Glomerular visceral epithelial cell (primary cell): ENCODE data around the gene FFAR3.
"Not testable (repeated sequence)": the region's sequence is repeated elsewhere in the genome, so short reads cannot be mapped to it uniquely, and the experiment has no call there.

Experiments
- DNase-seq: peaks from one replicate; pipeline ENCODE4 v3.0.0-alpha.2; 2016; ENCODE audit errors: extremely low spot score

The FFAR3 gene

GRCh38 chr19:35351411-35352176 is 6.7 kb upstream of the FFAR3 start:
- DNase-seq, result no peak

GRCh38 chr19:35352177-35352447 is 6.1 kb upstream of the FFAR3 start:
- no peak for DNase-seq

- DNase-seq, result peak; percentile 67
Observed at GRCh38 chr19:35352448-35353304, 5.6 kb upstream of the FFAR3 start.

GRCh38 chr19:35353635-35354034 is 4.6 kb upstream of the FFAR3 start:
- DNase-seq, result no peak

GRCh38 chr19:35354898-35355297 is 3.4 kb upstream of the FFAR3 start:
- DNase-seq, result no peak

- no peak for DNase-seq
Observed at GRCh38 chr19:35355791-35356460, 2.3 kb upstream of the FFAR3 start.

- not testable (repeated sequence) for DNase-seq
Observed at GRCh38 chr19:35358834-35359233, 574 bp downstream of the FFAR3 start.

GRCh38 chr19:35359395-35359794 is 1.1 kb downstream of the FFAR3 start:
- not testable (repeated sequence) for DNase-seq

- not testable (repeated sequence) for DNase-seq
Observed at GRCh38 chr19:35360081-35360480, 1.8 kb downstream of the FFAR3 start.

- DNase-seq, result no peak
Observed at GRCh38 chr19:35360880-35361420, 2.7 kb downstream of the FFAR3 start.

- no peak for DNase-seq
Observed at GRCh38 chr19:35362261-35363000, 4.2 kb downstream of the FFAR3 start.

- DNase-seq, result no peak
Observed at GRCh38 chr19:35363001-35363590, 4.8 kb downstream of the FFAR3 start.

GRCh38 chr19:35363711-35364425 is 5.6 kb downstream of the FFAR3 start:
- no peak for DNase-seq

GRCh38 chr19:35365303-35365702 is 7.0 kb downstream of the FFAR3 start:
- no peak for DNase-seq

- no peak for DNase-seq
Observed at GRCh38 chr19:35368378-35368777, 10.1 kb downstream of the FFAR3 start.

GRCh38 chr19:35369522-35369921 is 11.3 kb downstream of the FFAR3 start:
- no peak for DNase-seq

GRCh38 chr19:35370722-35371121 is 12.5 kb downstream of the FFAR3 start, which contains the start of gene GPR42:
Gene GPR42, plus strand, starts transcription at chr19:35371068. Its CDS starts 292 bp downstream, at chr19:35371360.
- DNase-seq, result no peak

GRCh38 chr19:35373492-35373891 is 15.2 kb downstream of the FFAR3 start:
- no peak for DNase-seq

GRCh38 chr19:35374031-35374430 is 15.8 kb downstream of the FFAR3 start:
- not testable (repeated sequence) for DNase-seq

- DNase-seq, result no peak
Observed at GRCh38 chr19:35375505-35376307, 17.4 kb downstream of the FFAR3 start.
